OCI-LY3 (cell line): ENCODE measurements around the gene SCAMP5.

Experiments used
- H2AFZ ChIP-seq: fragments of 200-600, 300-600 bp; shearing (Covaris generic); 2 replicates; pipeline ENCODE4 v1.6.0; 2014; ENCODE audit warnings: antibody characterized with exemption, low read depth, low read length
- H3K27ac ChIP-seq: fragments of 200-600, 300-600 bp; sonication (generic); 2 replicates; pipeline ENCODE4 v1.5.1; 2014; ENCODE audit warnings: mild to moderate bottlenecking, low read length, moderate library complexity, mixed read lengths
- H3K27me3 ChIP-seq: fragments of 200-600, 300-600 bp; sonication (generic); 2 replicates; pipeline ENCODE4 v1.6.1; 2014; ENCODE audit warnings: low read depth, low read length, mixed read lengths
- H3K36me3 ChIP-seq: fragments of 200-600, 300-600 bp; sonication (generic); replicated peaks from 2 replicates; pipeline ENCODE3; 2014; ENCODE audit warnings: low read depth, low read length, mixed read lengths
- H3K4me1 ChIP-seq: fragments of 300-600, 200-600 bp; sonication (generic); 2 replicates; pipeline ENCODE4 v1.6.1; 2014; ENCODE audit warnings: low read length, mixed read lengths
- H3K4me2 ChIP-seq: fragments of 200-600, 300-600 bp; sonication (generic); 2 replicates; pipeline ENCODE4 v1.6.1; 2014; ENCODE audit warnings: low read length, mixed read lengths
- H3K4me3 ChIP-seq: fragments of 300-600, 200-600 bp; sonication (generic); 2 replicates; pipeline ENCODE4 v1.5.1; 2014; ENCODE audit warnings: antibody characterized with exemption, mild to moderate bottlenecking, low read length, moderate library complexity
- H3K79me2 ChIP-seq: fragments of 300-600, 200-600 bp; shearing (Covaris generic); 2 replicates; pipeline ENCODE4 v1.6.1; 2014; ENCODE audit warnings: mild to moderate bottlenecking, low read length, mixed read lengths
- H3K9ac ChIP-seq: fragments of 300-600, 200-600 bp; shearing (Covaris generic); 2 replicates; pipeline ENCODE4 v1.6.0; 2014; ENCODE audit warnings: mild to moderate bottlenecking, low read length, moderate library complexity
- H3K9me3 ChIP-seq: fragments of 200-600, 300-600 bp; shearing (Covaris generic); 2 replicates; pipeline ENCODE4 v1.6.1; 2014; ENCODE audit warnings: low read length, mixed read lengths; ENCODE audit not compliant: insufficient read depth
- H4K20me1 ChIP-seq: fragments of 200-600, 300-600 bp; sonication (generic); 2 replicates; pipeline ENCODE4 v1.6.1; 2016; ENCODE audit warnings: low read length, mixed read lengths; ENCODE audit not compliant: insufficient read depth
- EZH2phosphoT487 ChIP-seq: fragments of 200-600 bp; shearing (Covaris generic); IDR thresholded peaks from 2 replicates; pipeline ENCODE4 v1.6.1; 2018; ENCODE audit warnings: antibody characterized with exemption, mixed run types, low read depth
- TF ChIP-seq, protein P1 (sequence below): fragments of 200-600, 300-600 bp; sonication (generic); IDR thresholded peaks from 2 replicates; pipeline ENCODE4 v1.5.1; 2014; ENCODE audit warnings: antibody characterized with exemption, low read length, low read depth

SCAMP5 gene

DNA sequence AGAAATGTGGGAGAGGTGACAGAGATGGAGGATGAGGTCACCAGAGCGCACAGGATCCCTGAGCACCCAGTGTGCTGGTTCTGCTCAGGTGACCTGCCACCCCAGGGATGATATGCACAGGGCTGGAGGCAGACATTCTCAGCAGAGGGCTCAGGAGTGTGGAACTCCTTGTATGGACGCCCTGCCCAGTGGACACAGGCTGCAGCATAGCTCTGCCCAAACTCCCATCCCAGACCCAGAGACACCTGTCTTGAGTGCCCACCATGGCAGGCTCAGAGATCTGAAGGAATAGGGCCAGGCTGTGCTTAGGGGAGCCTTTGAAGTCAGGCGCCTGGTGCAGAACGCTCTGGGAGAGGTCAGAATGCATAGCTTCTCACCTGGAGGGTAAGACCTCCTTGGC is 75.3 kb downstream of the SCAMP5 start:
- Histone ChIP-seq H3K27ac (no peak overlapping the region), H3K79me2 (no peaks in the 10 kb centered on the region), H3K36me3 (no peaks in the 10 kb centered on the region), H3K9ac (no peak overlapping the region), H2AFZ (no peak overlapping the region), H3K4me1 (peaks cover 41% of the 10 kb centered on the region), H4K20me1 (no peaks in the 10 kb centered on the region), H3K9me3 (peaks cover 8% of the 10 kb centered on the region; the same call in 1 of the 2 replicates), H3K4me2 (no peak overlapping the region), H3K27me3 (peaks cover 61% of the 10 kb centered on the region), H3K4me3 (no peak overlapping the region)
- TF ChIP-seq, protein P1, sequence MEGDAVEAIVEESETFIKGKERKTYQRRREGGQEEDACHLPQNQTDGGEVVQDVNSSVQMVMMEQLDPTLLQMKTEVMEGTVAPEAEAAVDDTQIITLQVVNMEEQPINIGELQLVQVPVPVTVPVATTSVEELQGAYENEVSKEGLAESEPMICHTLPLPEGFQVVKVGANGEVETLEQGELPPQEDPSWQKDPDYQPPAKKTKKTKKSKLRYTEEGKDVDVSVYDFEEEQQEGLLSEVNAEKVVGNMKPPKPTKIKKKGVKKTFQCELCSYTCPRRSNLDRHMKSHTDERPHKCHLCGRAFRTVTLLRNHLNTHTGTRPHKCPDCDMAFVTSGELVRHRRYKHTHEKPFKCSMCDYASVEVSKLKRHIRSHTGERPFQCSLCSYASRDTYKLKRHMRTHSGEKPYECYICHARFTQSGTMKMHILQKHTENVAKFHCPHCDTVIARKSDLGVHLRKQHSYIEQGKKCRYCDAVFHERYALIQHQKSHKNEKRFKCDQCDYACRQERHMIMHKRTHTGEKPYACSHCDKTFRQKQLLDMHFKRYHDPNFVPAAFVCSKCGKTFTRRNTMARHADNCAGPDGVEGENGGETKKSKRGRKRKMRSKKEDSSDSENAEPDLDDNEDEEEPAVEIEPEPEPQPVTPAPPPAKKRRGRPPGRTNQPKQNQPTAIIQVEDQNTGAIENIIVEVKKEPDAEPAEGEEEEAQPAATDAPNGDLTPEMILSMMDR: no peak
- TF ChIP-seq EZH2phosphoT487: no peak
